ENCODE results near the gene DYNLL2. TPM values are rescaled to one million over a fixed set of nuclear protein-coding genes. Genes with fewer than 3 reads are reported as not detected.
A peak's percentile ranks its signal among the peaks of the same experiment; 100 is the strongest.

The DYNLL2 gene
- total and polyA plus RNA-seq, 8 donors, result 5.8 to 40.6 (median 21.2) TPM

DNA sequence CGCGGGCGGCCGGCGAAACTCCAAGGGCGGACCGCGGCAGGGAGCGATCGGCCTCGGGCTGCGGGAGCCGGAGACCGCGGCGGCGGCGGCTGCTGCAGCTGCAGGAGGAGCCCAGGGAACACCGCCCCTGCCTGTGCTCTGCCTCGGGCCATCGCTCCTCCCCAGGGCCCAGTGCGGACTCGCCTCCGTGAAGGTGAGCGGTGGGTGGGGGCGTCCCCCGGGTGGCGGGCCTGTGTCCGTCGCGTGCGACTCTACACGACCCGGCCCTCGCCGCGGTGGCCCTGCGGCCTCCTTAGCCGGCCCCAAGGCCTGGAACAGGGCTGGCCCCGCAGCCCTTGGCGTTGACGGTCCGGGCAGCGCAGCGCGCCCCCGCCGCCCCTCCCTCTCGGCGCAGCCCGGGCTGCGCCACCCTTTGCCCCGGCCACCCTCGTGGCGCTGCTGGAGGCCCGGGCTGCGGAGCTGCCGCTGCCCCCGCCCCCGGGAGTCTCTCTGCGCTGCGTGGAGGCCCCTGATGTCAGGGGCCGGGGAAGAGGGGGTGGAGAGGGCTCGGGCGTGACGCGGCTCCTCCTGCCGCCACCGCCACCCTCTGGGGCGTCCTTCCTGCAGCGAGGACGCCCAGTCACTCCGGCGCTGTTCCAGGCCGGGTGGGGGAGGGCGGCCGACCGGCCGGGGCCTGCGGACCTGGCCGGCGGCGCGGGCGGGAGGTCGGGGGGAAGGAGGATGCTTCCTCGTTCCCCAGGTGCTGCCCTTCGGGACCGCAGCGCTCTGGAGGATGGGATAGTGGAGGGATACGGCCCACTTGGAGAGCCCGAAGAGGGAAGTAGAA is 485 bp downstream of the DYNLL2 start:
- peaks cover 24 to 55% (median 49%) of the 10 kb centered on the region in 4 donors for H3K4me1 ChIP-seq
- no peaks in the 10 kb centered on the region for H3K27me3 ChIP-seq
- WGBS, 5 donors, result 0 to 1% (median 1%) methylated on average over 38 to 91 of the region's 92 CpGs
- intact Hi-C loops (cut with DNase I; ENCODE audit: low total_unique reads), result loop anchor here (10.0 kb wide), 1 partner anchor 219 kb away; no protein-coding TSS in a partner anchor
- TF ChIP-seq, protein P1, sequence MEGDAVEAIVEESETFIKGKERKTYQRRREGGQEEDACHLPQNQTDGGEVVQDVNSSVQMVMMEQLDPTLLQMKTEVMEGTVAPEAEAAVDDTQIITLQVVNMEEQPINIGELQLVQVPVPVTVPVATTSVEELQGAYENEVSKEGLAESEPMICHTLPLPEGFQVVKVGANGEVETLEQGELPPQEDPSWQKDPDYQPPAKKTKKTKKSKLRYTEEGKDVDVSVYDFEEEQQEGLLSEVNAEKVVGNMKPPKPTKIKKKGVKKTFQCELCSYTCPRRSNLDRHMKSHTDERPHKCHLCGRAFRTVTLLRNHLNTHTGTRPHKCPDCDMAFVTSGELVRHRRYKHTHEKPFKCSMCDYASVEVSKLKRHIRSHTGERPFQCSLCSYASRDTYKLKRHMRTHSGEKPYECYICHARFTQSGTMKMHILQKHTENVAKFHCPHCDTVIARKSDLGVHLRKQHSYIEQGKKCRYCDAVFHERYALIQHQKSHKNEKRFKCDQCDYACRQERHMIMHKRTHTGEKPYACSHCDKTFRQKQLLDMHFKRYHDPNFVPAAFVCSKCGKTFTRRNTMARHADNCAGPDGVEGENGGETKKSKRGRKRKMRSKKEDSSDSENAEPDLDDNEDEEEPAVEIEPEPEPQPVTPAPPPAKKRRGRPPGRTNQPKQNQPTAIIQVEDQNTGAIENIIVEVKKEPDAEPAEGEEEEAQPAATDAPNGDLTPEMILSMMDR (IDR thresholded peaks at IDR 0.05), result no peak
- TF ChIP-seq EP300 (IDR thresholded peaks at IDR 0.05) (no peak), POLR2A (IDR thresholded peaks at IDR 0.05) (no peak), POLR2AphosphoS5 (IDR thresholded peaks at IDR 0.05) (peak in 2 of 3 donors; percentile 41 to 47)
- no peaks in the 10 kb centered on the region for H3K9me3 ChIP-seq
- peak overlapping the region; percentile 79 to 99 (median 98) for H3K4me3 ChIP-seq
- peak overlapping the region; percentile 94 to 98 (median 97) for H3K27ac ChIP-seq
- peak; percentile 64 to 90 for DNase-seq
- H3K36me3 ChIP-seq, result peaks cover 4 to 29% (median 27%) of the 10 kb centered on the region in 4 donors

DNA sequence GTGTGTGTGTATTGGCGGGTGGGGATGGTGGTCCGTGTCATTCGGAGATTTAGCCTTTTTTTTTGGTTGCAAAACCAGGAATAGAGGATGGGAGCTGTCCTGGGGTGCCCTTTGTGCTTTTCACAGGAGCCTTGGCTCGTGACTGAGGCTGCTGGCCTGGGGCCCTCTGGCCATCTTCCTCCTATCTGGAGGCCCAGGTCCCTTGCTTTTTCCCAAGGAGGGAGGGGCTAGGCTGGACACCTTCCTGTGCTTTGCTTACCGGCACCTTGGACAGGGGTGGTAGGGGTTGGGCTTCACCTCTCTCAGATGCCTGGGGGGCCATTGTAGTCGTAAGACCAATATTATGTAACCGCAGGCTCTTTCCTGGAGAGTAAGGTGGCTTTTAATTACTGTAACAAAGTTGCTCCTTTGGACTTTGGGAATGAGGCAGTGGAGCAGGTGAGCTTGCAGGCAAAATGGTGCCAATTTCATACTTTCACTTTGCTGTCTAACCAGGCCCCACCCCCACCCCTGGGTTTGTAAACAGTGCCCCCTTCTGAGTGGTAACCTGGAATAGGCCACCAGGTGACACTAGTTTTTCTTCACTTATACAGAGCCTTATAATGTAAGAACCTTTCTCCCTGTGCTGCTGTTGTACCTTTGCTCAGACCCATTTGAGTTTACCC is 1.2 kb downstream of the DYNLL2 start:
- intact Hi-C loops (cut with DNase I; ENCODE audit: low total_unique reads), result loop anchor here (10.0 kb wide), 1 partner anchor 220 kb away; no protein-coding TSS in a partner anchor
- 0 to 1% (median 1%) methylated on average over 7 of the region's 7 CpGs for WGBS, 5 donors
- H3K36me3 ChIP-seq, result peaks cover 9 to 36% (median 34%) of the 10 kb centered on the region in 4 donors
- no peaks in the 10 kb centered on the region for H3K9me3 ChIP-seq
- no peaks in the 10 kb centered on the region for H3K27me3 ChIP-seq
- TF ChIP-seq, protein P1 (IDR thresholded peaks at IDR 0.05), result no peak
- TF ChIP-seq POLR2A (IDR thresholded peaks at IDR 0.05), result no peak
- no peak for TF ChIP-seq EP300 (IDR thresholded peaks at IDR 0.05)
- TF ChIP-seq POLR2AphosphoS5 (IDR thresholded peaks at IDR 0.05), result no peak
- peaks cover 24 to 61% (median 50%) of the 10 kb centered on the region in 4 donors for H3K4me1 ChIP-seq
- DNase-seq, result peak; percentile 61 to 80
- H3K4me3 ChIP-seq, result peak overlapping the region; percentile 79 to 99 (median 98)
- peak overlapping the region; percentile 94 to 98 (median 97) for H3K27ac ChIP-seq

DNA sequence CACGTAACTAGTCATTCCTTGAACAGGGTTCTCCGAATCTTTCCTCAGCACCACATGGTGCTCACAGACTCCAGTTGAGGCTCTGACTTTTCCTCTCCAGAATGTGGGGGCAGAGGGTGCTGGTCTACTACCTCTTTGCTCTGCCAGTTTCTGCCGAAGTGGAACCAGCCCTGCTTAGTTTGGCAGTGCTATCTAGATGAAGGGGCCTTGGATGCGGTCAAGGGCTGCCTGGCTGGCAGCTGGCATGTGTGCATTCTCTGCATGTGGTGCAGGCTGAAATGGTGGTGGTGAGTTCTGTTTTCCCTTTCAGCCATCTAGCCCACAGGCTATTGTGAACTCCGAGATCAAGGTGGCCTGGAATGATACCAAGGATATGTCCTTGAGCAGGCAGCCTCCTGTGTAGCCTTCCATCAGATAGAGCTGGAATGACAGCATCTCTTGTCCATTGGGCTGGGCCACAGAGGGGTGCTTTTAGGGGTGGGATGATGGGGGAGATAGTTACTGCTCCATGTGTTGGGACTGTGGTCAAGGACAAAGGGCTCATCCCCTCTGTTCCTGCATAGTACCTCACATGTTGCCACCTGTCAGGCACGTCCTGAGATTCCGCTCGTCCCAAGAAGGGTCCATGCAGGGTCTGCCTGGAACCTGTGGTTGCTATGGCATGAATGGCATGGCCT is 2.0 kb downstream of the DYNLL2 start:
- TF ChIP-seq POLR2AphosphoS5 (IDR thresholded peaks at IDR 0.05) (no peak), POLR2A (IDR thresholded peaks at IDR 0.05) (no peak), EP300 (IDR thresholded peaks at IDR 0.05) (no peak)
- TF ChIP-seq, protein P1 (IDR thresholded peaks at IDR 0.05), result no peak
- peaks cover 24 to 67% (median 50%) of the 10 kb centered on the region in 4 donors for H3K4me1 ChIP-seq
- peaks cover 16 to 43% (median 41%) of the 10 kb centered on the region in 4 donors for H3K36me3 ChIP-seq
- intact Hi-C loops (cut with DNase I; ENCODE audit: low total_unique reads), result loop anchor here (10.0 kb wide), 1 partner anchor 220 kb away; no protein-coding TSS in a partner anchor
- no peaks in the 10 kb centered on the region for H3K9me3 ChIP-seq
- peak overlapping the region; percentile 79 to 99 (median 98) for H3K4me3 ChIP-seq
- WGBS, 5 donors, result 42 to 58% (median 54%) methylated on average over 8 of the region's 8 CpGs
- peak in 1 of 2 donors; percentile 13 for DNase-seq
- H3K27ac ChIP-seq, result peak overlapping the region in 3 of 5 donors; percentile 94 to 98 (median 97)
- no peaks in the 10 kb centered on the region for H3K27me3 ChIP-seq

DNA sequence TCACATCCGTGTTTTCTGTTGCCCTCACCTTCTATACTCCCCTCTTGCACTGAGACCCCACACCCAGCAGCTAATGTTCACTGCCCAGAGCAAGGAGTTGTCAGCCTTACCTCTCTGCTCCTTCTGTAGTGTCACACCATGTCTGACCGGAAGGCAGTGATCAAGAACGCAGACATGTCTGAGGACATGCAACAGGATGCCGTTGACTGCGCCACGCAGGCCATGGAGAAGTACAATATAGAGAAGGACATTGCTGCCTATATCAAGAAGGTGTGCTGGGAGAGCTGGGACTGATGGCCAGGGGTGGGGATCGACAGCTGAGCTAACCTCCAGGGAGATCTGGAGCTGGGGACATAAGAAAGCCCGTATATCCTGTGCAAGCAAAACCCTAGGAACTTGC is 3.7 kb downstream of the DYNLL2 start:
- Histone ChIP-seq H3K36me3 (peaks cover 34 to 61% (median 59%) of the 10 kb centered on the region in 4 donors), H3K4me1 (peaks cover 24 to 73% (median 50%) of the 10 kb centered on the region in 4 donors)
- intact Hi-C loops (cut with DNase I; ENCODE audit: low total_unique reads), result loop anchor here (10.0 kb wide), 1 partner anchor 222 kb away; no protein-coding TSS in a partner anchor

More for the DNA sequence above, 3.7 kb downstream of the DYNLL2 start:
- Histone ChIP-seq H3K4me3 (no peak overlapping the region), H3K27me3 (no peaks in the 10 kb centered on the region), H3K27ac (no peak overlapping the region), H3K9me3 (no peaks in the 10 kb centered on the region)
- TF ChIP-seq EP300 (IDR thresholded peaks at IDR 0.05) (no peak), POLR2A (IDR thresholded peaks at IDR 0.05) (no peak), POLR2AphosphoS5 (IDR thresholded peaks at IDR 0.05) (no peak)
- TF ChIP-seq, protein P1 (IDR thresholded peaks at IDR 0.05), result no peak
- no peak for DNase-seq
- WGBS, 5 donors, result 66 to 77% (median 70%) methylated on average over 8 of the region's 8 CpGs
